HG02870 (cell line): Measurements from ENCODE around the gene GALNT9.
"Not testable (repeated sequence)": the region's sequence is repeated elsewhere in the genome, so short reads cannot be mapped to it uniquely, and the experiment has no call there.

Experiments
- ATAC-seq: cut with Tn5 transposase; IDR thresholded peaks from one replicate; pipeline ENCODE4 v1.9.1; 2021; ENCODE audit warnings: mild to moderate bottlenecking, moderate library complexity; ENCODE audit not compliant: unreplicated experiment

The GALNT9 gene

DNA sequence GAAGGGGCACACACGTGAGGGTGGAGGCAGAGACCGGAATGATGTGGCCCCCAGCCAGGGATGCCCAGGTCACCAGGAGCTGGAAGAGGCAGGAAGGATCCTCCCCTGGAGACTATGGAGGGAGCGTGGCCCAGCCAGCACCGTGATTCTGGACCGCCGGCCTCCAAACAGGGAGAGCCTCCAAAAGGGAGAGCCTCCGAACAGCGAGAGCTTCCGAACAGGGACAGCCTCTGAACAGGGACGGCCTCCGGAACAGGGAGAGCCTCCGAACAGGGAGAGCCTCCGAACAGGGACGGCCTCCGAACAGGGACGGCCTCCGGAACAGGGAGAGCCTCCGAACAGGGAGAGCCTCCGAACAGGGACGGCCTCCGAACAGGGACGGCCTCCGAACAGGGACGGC lies 33.8 kb downstream of the GALNT9 start:
- not testable (repeated sequence) for ATAC-seq

- ATAC-seq, result no peak
Measured at GRCh38 chr12:132295101-132295526, 34.3 kb downstream of the GALNT9 start.

DNA sequence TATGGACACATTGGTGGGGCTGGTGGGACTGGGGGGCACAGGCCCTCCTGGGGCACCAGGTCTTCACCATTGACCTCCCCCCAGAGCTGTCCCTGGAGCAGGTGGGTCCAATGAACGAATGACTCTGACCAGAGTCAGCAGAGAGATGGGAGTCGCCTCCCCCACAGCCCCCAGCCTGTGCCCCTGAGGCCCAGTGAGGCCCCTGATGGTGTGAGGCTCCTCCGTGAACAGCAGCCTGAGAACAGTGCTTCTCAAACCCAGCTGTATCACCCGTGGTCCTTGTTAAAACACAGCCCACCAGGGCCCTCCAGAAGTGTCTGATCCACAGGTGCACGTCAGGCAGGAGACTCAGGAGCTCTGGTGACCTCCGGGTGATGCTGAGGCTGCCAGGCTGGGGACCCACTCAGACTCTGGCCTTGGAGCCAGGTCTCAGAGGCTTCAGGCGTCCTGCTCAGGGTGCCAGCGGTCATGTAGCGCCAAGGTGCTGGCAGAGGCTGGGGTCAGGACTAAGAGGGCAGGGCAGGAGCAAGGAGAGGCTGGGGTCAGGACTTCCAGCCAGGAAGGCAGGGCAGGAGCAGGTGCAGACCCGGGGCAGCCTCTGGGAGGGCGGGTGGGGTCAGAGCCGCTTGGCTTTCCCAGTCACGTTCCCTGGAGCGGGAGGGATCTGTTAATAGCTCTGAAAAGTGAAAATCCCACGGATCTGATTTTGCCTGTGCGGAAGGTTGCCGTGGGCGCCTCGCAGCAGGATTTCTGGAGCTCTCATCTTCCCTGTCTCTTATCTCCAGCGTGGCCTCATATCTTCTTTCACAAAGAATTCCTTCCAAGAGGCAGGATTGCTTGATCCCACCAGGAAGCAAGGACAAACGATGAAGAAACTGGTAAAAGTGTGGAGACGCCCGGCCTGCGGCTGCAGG lies 35.0 kb downstream of the GALNT9 start:
- no peak for ATAC-seq

DNA sequence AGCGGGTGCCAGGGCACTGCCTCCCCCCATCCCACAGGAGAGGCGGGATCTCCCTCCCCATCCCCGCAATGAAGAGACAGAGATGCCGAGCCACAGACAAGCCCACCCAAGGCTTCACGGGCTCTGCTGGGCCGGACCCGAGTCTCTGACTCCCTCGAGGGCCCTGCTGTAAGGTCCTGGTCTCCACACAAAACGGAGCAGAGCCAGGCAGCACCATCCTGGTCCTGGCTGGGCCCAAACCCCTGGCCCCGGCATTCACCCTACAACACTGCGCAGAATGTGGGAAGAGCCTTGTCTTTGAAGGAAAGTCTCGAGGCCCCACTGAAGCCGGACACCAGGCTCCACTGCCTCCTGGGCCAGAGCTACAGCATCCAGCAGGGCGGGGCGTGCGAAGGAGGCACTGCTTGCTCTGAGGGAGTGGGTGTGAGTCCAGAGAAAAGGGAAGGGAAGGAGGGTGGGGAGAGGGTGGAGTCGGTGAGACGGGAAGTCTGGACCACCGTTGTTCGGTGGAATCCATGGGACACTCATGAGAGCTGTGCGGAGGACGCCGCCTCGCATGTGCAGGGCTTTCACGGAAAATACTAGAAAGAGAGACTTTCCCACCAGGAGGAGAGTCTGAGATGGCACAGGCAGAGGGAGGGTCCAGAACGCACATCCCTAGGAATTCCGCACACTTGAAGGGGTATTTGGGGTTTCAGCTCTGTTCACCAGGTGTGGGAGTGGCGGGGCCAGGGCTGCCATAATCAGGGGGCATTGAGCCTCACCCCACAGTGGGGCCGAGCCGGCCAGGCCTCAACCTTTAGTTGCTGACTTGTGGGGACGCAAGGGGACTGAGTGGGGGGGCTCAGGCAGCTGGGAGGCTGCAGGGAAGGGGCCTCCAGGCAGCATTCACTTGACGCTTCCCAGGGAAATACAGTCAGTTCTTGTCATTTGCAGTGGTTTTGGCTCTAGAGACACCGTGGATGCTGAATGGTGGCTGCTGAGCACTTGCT lies 36.8 kb downstream of the GALNT9 start:
- ATAC-seq, result no peak

DNA sequence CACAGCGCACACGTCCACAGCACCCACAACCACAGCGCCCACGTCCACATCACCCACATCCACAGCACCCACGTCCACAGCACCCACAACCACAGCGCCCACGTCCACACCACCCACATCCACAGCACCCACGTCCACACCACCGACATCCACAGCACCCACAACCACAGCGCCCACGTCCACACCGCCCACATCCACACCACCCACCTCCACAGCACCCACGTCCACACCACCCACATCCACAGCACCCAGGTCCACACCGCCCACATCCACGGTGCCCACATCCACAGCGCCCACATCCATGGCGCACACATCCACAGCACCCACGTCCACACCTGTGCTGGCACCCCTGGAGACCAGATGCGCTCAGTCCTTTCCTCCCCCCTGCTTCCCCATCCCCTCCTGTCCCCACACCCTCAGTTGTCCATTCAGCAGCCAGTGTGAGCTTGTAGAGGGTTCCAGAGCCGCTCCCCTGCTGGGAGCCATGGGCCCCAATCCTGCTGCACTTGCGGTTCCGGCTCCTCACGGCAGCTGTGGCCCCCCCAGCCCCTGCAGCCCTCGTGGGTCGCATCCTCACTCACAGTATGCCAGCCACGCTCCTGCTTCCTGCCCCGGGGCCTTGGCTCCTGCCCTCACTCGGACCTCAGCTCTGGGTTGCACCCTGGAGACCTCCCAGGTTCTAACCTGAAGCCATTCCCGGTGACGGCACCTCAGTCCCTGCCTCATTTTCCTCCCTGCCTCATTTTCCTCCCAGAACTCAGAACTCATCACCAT lies 37.8 kb downstream of the GALNT9 start:
- no peak for ATAC-seq

- no peak for ATAC-seq
Measured at GRCh38 chr12:132290203-132290540, 39.2 kb downstream of the GALNT9 start.

DNA sequence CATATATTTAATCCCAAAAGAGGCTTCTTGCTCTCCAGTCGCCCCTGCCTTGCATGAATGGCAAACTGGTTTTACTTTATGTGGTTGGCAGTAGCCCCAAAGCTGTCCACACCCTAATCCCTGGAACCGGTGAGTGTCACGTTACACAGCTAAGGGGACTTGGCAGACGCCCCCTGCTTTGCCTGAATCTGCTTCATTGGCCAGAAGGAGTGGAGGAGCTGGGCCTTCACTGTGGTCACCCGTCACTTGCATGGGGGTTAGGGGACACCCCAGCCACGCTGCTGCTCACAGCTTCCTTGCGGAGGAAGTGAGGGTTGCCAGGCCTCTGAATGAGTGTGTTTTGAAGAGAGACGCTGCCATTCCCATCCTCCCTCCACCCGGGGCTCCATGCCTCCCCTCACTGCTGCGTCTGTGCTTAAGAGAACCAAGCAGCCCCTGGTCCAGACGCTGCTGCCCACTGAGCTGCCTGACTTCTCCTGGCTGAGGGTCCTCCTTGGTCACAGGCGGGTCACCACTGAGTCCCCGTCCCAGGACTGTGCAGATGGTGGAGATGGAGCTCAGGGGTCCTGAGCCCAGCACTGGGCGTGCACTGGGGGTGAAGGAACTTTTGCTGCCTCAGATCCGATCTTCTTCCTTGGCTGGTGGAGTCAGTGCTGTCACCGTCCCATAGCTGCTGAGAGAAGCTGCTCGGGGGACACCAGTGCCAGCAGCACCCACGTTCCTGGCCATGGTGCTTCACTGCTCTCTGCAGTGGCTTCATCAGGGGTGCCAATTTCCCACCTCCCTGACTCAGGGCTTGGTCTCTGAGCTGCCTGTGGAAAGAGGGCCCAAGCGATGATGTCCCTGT lies 39.8 kb downstream of the GALNT9 start:
- no peak for ATAC-seq

- ATAC-seq, result no peak
Measured at GRCh38 chr12:132288516-132289215, 40.7 kb downstream of the GALNT9 start.

DNA sequence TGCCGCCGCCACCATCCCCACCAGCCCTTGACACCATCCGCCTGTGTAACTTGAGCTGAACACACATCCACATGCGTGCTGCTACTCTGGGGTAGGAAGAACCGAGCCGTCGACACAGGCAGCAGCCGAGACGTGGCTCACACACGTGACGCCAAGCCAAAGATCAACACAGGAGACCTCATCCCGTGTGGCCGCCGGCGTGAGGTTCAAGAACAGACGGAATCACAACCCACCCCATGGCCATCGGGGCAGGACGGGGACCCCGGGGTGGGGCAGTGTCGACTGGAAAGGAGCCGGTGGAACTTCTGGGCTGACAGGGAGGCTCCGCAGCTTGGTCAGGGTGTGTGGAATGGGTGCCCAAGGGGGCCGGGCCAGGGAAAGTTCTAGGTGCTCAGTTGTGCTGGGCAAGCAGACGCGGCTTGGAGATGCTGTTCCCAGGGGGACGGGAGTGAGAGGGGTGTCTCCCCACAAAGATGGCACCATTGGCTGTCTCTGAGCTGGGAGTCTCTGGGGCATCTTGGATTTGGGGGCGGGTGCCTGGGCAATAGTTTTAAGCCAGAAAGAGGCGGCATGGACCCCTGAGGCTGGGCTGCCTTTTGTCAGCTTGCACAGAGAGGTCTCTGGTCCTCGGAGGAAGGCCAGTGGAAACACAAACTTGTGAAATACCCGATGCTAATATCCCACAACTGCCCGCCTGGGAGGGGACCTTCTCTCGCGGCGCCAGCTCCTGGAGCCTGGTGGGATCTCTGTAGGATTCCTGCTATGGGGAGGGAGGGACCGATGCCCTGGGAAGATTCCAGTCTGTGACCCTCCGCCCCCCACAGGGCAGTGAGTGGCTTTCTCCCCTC lies 41.8 kb downstream of the GALNT9 start:
- no peak for ATAC-seq

DNA sequence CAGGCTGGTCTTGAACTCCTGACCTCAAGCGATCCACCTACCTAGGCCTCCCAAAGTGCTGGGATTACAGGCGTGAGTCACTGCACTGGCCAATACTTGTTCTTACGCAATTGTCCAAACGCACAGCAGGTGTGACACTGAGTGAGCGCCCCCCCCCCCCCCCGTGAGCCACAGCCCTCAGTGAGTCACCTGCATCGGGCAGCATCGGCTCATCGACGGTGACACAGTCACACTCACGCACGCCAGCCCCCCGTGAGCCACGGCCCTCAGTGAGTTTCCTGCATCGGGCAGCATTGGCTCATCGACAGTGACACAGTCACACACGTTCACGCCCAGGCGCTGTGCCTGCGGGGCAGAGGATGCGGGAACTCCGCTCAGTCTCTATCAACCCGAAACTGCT lies 42.5 kb downstream of the GALNT9 start:
- ATAC-seq, result no peak

DNA sequence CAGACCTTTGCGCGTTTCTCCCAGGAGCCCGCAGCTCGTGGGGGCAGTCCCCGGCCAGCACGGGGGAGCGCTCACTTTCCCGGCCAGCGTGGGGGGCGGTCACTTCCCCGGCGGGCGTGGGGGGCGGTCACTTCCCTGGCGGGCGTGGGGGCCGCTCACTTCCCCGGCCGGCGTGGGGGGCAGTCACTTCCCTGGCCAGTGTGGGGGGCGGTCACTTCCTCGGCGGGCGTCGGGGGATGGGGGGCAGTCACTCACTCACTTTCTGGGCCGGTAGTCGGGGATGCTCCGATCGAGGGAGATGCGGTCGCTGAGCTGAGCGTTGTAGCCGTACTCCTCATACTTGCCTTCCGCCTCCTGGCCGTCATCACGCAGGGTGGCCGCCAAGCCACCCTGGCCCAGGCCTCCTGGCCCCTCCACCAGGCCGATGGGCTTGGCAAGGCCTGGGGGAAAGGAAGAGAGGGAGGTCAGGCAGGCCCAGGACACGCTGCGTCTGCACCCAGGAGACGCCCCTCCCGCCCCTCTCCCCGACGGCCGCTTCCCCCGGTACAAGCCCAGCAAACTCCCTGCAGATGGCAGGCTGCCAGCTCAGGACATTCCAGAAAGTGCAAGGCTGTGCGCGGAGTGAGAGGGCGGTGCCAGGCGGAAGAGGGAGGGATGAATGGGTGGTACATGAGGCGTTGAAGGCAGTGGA lies 43.3 kb downstream of the GALNT9 start:
- no peak for ATAC-seq

DNA sequence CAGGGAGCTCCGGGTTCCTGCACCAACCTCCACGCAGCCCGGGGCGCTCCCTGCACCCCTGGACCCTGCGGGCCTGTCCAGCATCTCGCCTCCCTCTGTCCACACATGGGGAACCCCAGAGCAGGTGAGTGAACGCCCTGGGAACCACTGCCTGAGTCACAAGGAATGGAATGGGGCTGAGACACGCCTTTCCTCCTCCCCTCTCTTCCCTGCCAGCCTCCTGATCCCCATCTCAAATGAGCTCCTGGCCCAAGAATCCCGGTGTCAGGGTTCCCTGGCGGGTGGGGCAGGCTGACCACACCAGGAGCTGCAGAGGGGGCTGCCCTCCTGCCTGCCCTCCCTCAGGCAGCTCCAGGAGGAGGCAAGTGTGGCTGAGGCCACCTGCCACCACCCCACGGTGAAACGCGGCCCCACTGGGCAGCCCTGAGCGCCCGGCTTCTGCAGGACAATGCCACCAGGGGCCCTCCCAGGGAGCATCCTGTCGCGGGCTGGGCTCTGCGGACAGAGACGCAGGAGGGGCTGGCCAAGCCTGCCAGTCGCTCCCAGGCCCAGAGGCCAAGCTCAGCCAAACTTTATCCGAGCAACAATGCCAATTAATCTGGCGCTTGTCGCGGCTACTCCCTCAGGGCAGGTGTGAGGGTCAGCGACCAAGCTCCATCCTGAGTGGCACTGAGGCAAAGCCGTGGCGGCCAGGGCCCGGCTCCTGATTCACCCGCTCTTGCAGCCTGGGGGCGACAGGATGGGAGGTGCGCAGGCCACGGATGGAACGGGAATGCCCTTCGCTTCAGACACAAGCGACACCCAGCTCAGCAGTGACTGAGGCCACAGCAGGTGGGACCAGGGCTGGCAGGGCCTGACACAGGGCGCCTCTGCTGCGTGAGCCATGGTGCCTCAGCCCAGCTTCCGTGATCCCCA lies 44.3 kb downstream of the GALNT9 start:
- ATAC-seq, result no peak

DNA sequence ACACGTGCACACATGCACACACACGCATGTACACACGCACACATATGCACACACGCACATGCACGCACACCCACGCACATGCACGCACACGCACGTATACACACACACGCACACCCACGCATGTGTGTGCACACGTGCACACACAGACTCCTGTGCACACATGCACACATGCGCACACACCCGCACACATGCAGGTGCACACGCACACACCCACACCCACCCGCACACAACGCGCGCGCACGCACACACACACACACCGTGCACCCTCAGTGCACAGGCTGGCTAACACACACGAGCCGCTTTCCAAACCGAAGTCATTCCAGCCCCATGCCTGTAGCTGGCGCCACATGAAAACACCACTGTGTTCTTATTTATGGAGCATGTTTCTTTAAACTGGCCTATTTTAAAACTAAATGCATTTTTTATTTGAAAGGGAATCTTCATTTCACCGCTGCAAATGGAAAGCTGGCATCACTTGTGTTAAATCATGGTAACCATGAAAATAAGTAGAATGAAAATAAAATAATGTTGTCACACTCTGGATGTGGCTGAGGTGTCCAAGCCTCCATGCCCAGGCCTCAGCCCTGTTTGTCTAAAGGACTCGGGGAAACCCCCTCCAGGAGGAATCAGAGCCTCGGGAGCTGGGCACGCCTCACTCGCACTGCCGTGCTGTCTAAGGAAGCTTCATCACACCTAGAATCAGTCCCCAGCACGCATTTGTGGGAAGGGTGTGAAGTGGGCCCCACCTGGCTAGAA lies 45.1 kb downstream of the GALNT9 start:
- no peak for ATAC-seq

- ATAC-seq, result no peak
Measured at GRCh38 chr12:132282950-132283771, 46.2 kb downstream of the GALNT9 start.
